ENCODE results near the gene NUDT16L1. TPM values are rescaled to one million over a fixed set of nuclear protein-coding genes. Genes with fewer than 3 reads are reported as not detected.

Gene NUDT16L1
- total RNA-seq, 1 donor from 2014 or later, result 36.1 TPM

DNA sequence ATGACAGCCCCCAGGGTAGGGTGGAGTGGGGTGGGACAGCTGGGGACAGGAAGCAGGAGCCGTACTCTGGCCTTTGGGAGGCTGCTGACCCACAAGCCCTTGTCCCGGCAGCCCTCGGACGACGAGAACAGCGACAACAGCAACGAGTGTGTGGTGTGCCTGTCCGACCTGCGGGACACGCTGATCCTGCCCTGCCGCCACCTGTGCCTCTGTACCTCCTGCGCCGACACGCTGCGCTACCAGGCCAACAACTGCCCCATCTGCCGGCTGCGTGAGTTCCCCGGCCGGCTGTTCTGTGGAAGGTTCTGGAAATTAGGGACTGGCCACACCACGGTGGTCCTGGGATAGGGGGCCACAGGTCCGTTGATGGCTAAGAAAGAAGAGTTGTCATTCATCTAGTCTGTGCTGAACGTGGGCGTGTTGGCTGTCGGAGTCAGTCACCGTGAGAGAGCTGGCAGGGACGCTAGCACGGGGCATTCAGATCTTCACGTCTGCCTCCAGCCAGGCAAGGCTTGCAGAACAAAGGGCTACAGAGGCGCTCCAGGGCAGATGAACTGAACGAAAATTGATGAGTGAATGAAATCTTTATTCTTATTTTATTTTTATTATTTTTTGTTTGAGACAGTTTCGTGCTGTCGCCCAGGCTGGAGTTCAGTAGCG lies 19.8 kb upstream of the NUDT16L1 start:
- H3K27me3 Mint-ChIP-seq, result no peaks in the 10 kb centered on the region
- intact Hi-C loops (cut with micrococcal nuclease), result no loop called here

DNA sequence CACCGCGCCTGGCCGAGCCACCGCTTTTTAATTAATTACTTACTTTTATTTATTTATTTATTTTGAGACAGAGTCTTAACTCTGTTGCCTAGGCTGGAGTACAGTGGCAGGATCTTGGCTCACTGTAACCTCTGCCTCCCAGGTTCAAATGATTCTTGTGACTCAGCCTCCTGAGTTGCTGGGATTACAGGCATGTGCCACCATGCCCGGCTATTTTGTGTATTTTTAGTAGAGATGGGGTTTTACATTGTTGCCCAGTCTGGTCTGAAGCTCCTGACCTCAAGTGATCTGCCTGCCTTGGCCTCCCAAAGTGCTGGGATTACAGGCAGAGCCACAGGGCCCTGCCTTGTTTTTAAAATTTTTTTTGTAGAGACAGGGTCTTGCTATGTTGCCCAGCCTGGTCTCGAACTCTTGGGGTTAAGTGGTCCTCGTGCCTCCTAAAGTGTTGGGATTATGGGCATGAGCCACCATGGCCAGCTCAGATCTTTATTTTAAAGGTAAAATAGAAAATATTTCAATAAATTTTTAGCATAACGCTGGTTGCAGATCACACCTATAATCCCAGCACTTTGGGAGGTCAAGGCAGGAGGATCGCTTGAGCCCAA lies 18.3 kb upstream of the NUDT16L1 start:
- Mint-ChIP-seq H3K4me1 (peaks cover 26% of the 10 kb centered on the region), H3K9me3 (no peaks in the 10 kb centered on the region), H3K27me3 (no peaks in the 10 kb centered on the region), H3K36me3 (ENCODE audit: low read depth) (peaks cover 28% of the 10 kb centered on the region), H3K4me3 (no peak overlapping the region), H3K27ac (peak overlapping the region; percentile 99)
- no peak for DNase-seq
- intact Hi-C loops (cut with micrococcal nuclease), result no loop called here

More for the DNA sequence above, 19.8 kb upstream of the NUDT16L1 start:
- Mint-ChIP-seq H3K4me3 (no peak overlapping the region), H3K4me1 (peaks cover 26% of the 10 kb centered on the region), H3K9me3 (no peaks in the 10 kb centered on the region), H3K36me3 (ENCODE audit: low read depth) (peaks cover 31% of the 10 kb centered on the region), H3K27ac (peak overlapping the region; percentile 60)
- no peak for DNase-seq

DNA sequence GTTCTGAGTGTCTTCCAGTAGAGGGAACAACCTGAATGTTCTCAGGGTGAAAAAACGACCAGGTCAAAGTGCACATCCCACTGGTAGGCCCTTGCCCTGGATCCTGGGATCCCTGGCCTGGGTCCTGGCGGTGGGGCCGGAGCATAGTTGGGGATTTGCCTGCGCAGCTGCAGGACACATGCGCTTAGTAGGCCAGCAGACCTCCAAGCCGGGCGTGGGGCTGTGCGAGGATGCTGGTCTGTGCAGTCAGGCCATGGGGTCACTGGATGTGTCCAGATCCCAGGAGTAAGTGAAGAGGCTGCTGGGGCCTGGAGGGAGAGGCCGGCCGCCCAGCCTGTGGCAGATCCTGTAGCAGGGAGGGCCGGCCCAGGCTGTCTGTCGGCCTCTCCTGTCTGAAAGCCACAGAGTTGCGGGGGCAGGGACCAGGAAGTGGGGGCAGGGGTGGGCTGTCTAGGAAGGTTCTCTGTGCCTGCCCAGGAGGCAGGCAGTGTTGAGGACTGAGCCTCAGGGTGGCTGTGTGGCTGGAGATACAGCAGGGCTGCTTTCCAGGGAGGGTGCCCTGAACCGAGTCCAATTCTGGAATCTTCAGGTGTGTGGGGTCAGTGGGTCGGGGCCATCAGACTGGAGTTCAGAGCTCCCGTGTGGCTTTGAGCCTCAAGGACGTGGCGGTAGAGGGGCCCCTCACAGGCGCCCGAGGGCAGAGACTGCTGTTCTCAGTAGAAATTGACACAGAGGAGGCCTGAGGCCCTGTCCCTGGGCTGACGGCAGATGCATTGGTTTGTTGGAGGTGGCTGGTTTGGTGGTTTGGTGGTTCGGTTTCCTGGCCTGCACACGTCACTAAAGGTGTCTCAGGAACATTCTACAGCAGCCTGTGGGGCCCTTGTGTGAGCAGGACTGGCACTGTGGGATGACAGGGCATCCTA lies 17.2 kb upstream of the NUDT16L1 start:
- H3K4me1 Mint-ChIP-seq, result peaks cover 26% of the 10 kb centered on the region
- no peaks in the 10 kb centered on the region for H3K27me3 Mint-ChIP-seq
- H3K27ac Mint-ChIP-seq, result peak overlapping the region; percentile 99
- DNase-seq, result peak; percentile 93
- H3K9me3 Mint-ChIP-seq, result no peaks in the 10 kb centered on the region
- H3K4me3 Mint-ChIP-seq, result peak overlapping the region; percentile 85
- intact Hi-C loops (cut with micrococcal nuclease), result loop anchor here (1.0 to 2.0 kb wide), 3 partner anchors 11 to 17 kb away; partner anchors contain the start of gene NUDT16L1
- H3K36me3 Mint-ChIP-seq (ENCODE audit: low read depth), result peaks cover 29% of the 10 kb centered on the region

DNA sequence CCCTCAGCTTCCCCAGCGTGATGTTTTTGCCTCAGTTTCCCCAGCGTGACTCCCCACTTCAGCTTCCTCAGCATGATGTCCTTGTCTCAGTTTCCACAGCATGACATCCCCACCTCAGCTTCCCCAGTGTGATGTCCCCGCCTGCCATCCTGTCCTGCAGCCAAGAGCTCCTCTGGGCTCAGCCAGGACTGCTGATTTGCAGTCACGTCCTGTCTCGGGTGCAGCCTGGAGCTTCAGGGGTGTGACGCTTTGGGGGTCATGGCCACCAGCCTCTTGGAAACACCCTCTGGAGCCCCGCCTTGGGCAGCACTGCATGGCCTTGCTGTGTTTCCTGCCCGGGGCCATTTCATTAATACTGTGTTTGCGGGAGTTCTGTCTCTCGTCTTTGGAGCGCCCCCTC lies 16.5 kb upstream of the NUDT16L1 start:
- intact Hi-C loops (cut with micrococcal nuclease), result loop anchor here (1.0 to 2.0 kb wide), 3 partner anchors 12 to 16 kb away; partner anchors contain the start of gene NUDT16L1
- no peaks in the 10 kb centered on the region for H3K27me3 Mint-ChIP-seq
- DNase-seq, result peak; percentile 69
- peaks cover 26% of the 10 kb centered on the region for H3K4me1 Mint-ChIP-seq
- H3K9me3 Mint-ChIP-seq, result no peaks in the 10 kb centered on the region
- peaks cover 31% of the 10 kb centered on the region for H3K36me3 Mint-ChIP-seq (ENCODE audit: low read depth)
- H3K4me3 Mint-ChIP-seq, result peak overlapping the region; percentile 85
- H3K27ac Mint-ChIP-seq, result peak overlapping the region; percentile 99

DNA sequence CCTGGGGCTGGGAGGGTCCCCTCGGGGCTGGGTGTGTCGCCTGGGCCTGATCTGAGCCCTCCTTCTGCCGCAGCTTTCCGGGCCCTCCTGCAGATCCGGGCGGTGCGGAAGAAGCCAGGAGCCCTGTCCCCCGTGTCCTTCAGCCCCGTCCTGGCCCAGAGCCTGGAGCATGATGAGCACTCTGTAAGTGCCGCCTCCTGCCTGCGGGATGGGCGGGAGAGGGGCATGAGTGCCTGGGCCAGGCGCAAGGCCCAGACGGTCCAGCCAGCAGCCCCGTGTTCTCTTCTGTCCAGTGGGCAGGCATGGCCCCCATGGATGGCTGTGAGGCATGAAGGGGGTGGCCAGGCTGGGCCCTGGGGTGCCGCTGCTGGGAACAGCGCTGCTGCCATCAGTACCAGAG lies 16.0 kb upstream of the NUDT16L1 start:
- no peaks in the 10 kb centered on the region for H3K27me3 Mint-ChIP-seq
- peaks cover 29% of the 10 kb centered on the region for H3K36me3 Mint-ChIP-seq (ENCODE audit: low read depth)
- H3K27ac Mint-ChIP-seq, result peak overlapping the region; percentile 99
- intact Hi-C loops (cut with micrococcal nuclease), result loop anchor here (2.0 kb wide), 1 partner anchor 17 kb away; no protein-coding TSS in a partner anchor
- H3K4me1 Mint-ChIP-seq, result peaks cover 26% of the 10 kb centered on the region
- no peak for DNase-seq
- peak overlapping the region; percentile 85 for H3K4me3 Mint-ChIP-seq
- no peaks in the 10 kb centered on the region for H3K9me3 Mint-ChIP-seq

DNA sequence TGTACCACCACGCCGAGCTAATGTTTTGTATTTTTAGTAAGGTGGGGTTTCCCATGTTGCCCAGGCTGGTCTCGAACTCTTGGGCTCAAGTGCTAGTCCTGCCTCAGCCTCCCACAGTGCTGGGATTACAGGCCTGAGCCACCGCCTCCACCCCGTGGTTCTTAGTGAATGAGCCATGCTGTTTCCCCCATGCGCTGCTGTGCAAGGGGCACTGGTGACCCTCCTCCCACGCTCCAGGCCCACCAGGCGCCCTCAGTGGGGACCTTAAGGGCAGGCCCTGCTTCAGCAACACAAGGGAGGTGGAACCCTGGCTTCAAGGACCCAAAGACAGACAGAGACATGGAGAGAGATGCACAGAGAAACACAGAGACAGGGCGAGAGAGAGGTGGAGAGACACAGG lies 15.4 kb upstream of the NUDT16L1 start:
- Mint-ChIP-seq H3K27ac (peak overlapping the region; percentile 73), H3K4me3 (no peak overlapping the region), H3K36me3 (ENCODE audit: low read depth) (peaks cover 29% of the 10 kb centered on the region), H3K9me3 (no peaks in the 10 kb centered on the region), H3K27me3 (no peaks in the 10 kb centered on the region), H3K4me1 (peaks cover 26% of the 10 kb centered on the region)
- intact Hi-C loops (cut with micrococcal nuclease), result loop anchor here (2.0 kb wide), 1 partner anchor 17 kb away; no protein-coding TSS in a partner anchor
- DNase-seq, result no peak

DNA sequence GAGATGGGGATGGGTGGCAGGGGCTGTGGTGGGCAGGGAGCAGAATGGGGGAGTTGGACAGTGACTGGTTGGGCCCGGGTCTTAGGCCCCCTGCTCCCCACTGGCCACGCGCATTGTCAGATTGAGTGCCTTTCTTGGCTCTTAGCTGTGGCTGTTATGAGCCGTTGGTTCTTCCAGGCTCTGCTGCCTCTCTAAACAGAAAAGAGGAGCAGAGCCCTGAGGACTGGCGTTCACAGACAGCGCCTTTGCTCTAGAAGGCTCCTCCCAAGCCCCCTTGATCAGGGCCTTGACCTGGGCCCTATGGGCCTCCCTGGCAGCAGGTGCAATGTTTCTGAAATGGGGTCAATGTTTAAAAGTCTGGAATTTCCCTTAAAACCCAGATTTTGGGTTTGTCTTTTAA lies 14.8 kb upstream of the NUDT16L1 start:
- Mint-ChIP-seq H3K4me3 (no peak overlapping the region), H3K36me3 (ENCODE audit: low read depth) (peaks cover 30% of the 10 kb centered on the region), H3K27ac (peak overlapping the region; percentile 73), H3K4me1 (peaks cover 26% of the 10 kb centered on the region), H3K27me3 (no peaks in the 10 kb centered on the region), H3K9me3 (no peaks in the 10 kb centered on the region)
- DNase-seq, result no peak
- intact Hi-C loops (cut with micrococcal nuclease), result no loop called here

DNA sequence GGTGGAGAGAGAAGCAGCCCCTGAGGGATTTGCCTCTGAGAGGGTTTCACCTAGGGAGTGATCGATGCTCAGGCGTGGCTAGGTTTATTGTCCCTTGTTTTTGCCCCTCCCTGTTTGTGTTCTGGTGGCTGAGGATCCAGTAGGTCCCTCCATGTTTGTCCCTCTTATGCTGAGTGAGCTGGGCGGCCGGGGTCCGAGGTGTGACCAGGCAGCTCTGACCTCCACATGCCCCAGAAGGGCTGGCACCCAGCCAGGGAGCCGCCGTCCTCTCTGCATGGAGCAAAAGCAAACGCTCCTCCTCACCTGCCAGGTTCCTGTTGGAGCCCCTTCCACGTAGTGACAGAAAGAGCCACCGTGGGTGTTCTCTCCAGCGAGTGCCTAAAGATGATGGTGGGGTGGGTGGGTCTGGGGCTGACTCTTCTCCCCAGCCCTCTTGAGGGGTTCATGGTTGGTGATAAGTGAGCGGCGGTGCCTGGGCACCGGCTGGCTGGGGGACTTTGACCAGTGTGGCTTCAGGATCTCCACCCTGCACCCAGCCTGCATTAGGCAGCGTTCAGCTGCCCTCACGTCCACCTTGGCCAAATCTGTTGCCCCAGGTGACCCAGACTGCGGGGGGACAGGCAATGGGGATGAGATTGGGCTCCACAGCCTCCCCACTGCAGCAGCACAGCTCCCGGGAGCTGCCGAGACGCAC lies 14.1 kb upstream of the NUDT16L1 start:
- H3K9me3 Mint-ChIP-seq, result no peaks in the 10 kb centered on the region
- H3K4me3 Mint-ChIP-seq, result no peak overlapping the region
- H3K27ac Mint-ChIP-seq, result no peak overlapping the region
- no peak for DNase-seq
- H3K27me3 Mint-ChIP-seq, result no peaks in the 10 kb centered on the region
- peaks cover 24% of the 10 kb centered on the region for H3K4me1 Mint-ChIP-seq
- intact Hi-C loops (cut with micrococcal nuclease), result no loop called here
- H3K36me3 Mint-ChIP-seq (ENCODE audit: low read depth), result peaks cover 26% of the 10 kb centered on the region

DNA sequence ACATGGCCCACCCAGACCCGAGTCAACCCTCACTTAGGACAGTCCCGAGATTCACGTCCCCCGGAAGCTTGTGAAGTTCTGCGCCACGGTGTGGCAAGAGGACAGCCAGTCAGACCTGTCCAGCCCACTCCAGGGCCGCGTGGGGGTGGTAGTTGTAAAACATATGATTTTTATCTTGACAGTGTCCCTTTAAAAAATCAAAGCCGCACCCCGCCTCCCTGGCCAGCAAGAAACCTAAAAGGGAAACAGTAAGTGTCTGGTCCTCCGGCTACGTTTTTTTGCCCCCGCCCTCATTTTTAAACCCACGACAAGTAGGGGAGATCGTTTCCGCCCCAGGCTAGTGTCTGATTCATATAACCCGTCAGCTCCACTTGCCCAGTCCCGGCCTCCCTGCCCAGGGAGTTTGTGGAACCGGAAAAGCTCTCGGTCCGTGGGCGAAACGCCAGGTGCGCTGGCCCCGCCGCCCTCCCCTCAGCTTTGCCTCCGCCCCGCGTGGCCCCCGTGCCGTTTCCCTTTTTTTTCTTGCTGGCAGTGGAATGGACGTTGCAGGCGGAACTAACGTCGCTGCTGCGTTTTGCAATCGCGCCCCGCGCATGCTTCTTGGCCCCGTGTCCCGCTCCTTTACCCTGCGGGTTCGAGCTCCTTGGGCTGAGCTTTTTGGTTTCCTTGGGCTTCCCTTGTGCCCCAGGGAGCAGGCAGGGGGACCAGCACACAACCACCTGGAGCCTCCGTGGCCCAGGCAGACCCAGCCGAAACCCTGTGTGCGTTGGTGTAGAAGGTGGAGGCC lies 13.3 kb upstream of the NUDT16L1 start:
- intact Hi-C loops (cut with micrococcal nuclease), result no loop called here
- Mint-ChIP-seq H3K9me3 (no peaks in the 10 kb centered on the region), H3K4me1 (peaks cover 24% of the 10 kb centered on the region), H3K27ac (no peak overlapping the region), H3K4me3 (no peak overlapping the region), H3K27me3 (no peaks in the 10 kb centered on the region), H3K36me3 (ENCODE audit: low read depth) (peaks cover 29% of the 10 kb centered on the region)
- DNase-seq, result peak; percentile 67

DNA sequence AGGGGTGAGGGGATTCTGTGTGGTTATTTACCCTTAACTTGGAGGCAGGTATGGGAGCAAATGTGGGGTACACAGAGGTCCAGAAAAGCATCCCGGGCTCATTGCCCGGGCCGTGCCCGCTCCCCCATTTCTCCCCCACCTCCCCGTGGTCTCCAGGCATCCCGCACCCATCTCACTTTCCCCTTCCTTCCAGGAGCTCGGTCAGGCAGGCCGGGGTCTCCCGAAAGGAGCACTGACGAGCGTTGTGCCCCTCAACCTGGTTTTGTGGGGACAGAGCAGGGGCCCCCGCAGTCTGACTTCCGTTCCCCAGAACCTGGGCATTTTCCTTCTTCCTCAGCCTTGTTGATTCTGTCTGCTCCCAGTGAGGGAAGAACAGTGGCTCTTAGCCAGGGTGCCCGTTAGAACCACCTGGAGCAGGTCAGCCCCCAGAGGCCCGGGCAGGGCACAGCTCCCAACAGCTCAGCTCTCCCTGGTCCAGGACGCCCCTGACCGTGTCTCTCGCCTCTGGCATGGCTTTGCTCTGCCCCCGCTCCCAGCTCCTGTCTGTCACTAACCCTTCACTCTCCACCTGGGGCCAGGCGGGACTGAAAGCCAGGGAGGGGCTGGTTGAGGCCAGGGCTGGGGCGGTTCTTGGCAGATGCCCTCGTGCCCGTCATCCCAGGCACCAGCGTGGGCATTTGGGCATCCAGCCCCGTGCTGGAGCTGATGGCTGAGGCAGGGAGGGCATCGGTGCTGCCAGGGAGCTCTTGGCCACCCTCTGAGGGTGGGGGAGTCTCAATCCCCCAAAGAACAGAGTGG lies 12.5 kb upstream of the NUDT16L1 start:
- no peak for DNase-seq

DNA sequence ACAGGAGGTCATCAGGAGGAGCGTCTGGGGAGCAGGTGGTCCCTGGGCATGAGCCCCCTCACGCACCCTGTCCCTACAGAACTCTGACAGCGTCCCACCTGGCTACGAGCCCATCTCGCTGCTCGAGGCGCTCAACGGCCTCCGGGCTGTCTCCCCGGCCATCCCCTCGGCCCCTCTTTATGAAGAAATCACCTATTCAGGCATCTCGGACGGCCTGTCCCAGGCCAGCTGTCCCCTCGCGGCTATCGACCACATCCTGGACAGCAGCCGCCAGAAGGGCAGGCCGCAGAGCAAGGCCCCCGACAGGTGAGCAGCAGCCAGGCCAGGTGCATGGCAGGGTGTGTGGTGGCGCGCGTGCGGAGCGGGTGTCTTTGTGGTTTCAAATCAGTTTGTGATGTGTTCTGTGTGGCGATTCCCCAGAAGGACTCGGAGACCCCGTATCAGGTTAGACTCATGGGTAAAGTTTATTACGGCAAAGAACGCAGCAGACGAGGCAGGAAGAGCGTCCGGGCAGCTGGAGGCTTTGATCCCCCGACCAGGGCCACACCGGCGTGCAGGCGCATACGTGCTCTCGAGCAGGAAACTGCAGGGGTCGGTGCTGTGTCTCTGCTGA lies 11.8 kb upstream of the NUDT16L1 start:
- Mint-ChIP-seq H3K27me3 (no peaks in the 10 kb centered on the region), H3K27ac (peak overlapping the region; percentile 34), H3K9me3 (no peaks in the 10 kb centered on the region), H3K36me3 (ENCODE audit: low read depth) (peaks cover 22% of the 10 kb centered on the region), H3K4me3 (no peak overlapping the region), H3K4me1 (peaks cover 13% of the 10 kb centered on the region)
- intact Hi-C loops (cut with micrococcal nuclease), result no loop called here
- peak; percentile 66 for DNase-seq

More for the DNA sequence above, 12.5 kb upstream of the NUDT16L1 start:
- intact Hi-C loops (cut with micrococcal nuclease), result no loop called here
- Mint-ChIP-seq H3K36me3 (ENCODE audit: low read depth) (peaks cover 29% of the 10 kb centered on the region), H3K27ac (peak overlapping the region; percentile 68), H3K9me3 (no peaks in the 10 kb centered on the region), H3K4me1 (peaks cover 20% of the 10 kb centered on the region), H3K27me3 (no peaks in the 10 kb centered on the region), H3K4me3 (no peak overlapping the region)

DNA sequence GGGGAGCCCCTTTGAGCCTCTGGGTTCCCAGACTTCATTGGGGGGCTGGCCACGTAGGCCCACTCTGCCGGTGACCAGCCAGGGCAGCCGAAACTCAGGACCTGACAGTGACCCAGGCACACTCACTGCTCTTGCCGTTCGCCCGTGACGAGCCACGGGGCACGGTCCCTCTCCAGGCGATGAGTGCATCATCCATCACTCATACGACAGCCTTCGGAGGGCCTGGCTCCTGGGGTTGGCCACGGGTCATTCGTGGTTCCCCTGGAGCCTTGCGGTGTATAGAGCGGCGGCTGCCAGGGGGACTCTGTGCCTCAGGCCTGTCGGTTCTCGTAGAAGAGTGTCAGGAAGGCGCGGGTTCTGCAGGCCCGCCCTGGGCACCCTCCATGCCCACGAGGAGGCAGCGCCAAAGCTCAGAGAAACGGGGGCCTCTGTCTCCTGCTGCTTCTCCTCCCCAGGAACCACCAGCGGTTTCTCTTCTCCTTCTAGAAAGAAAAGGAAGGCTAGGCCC lies 11.2 kb upstream of the NUDT16L1 start:
- intact Hi-C loops (cut with micrococcal nuclease), result no loop called here
- peaks cover 7% of the 10 kb centered on the region for H3K4me1 Mint-ChIP-seq
- no peak overlapping the region for H3K27ac Mint-ChIP-seq
- H3K27me3 Mint-ChIP-seq, result no peaks in the 10 kb centered on the region
- no peak overlapping the region for H3K4me3 Mint-ChIP-seq
- DNase-seq, result no peak
- no peaks in the 10 kb centered on the region for H3K9me3 Mint-ChIP-seq
- H3K36me3 Mint-ChIP-seq (ENCODE audit: low read depth), result peaks cover 20% of the 10 kb centered on the region
